ENCODE measurements around the gene RPL10. TPM values are rescaled to one million over a fixed set of nuclear protein-coding genes. Genes with fewer than 3 reads are reported as not detected.

Gene RPL10
- total RNA-seq (2022) (3,490 and 3,785 TPM in 2 replicates), Bru-seq, nascent RNA (percentile 100 among the genes with signal in this experiment), BruChase-seq, experiment 1, labeled RNA remaining after a 6-hour chase (percentile 100 among the genes with signal in this experiment), BruChase-seq, experiment 2, labeled RNA remaining after a 2-hour chase (percentile 100 among the genes with signal in this experiment)
- long read RNA-seq, transcript RPL10-201 (6 exons, 2,278 nt): major isoform, 2,028 of 2,330 reads
- long read RNA-seq, transcript RPL10-207 (7 exons, 657 nt): minor isoform, 10 of 2,330 reads
- long read RNA-seq, transcript RPL10-204 (7 exons, 2,318 nt): minor isoform, 170 of 2,330 reads
- long read RNA-seq, transcript RPL10-211 (5 exons, 802 nt): minor isoform, 5 of 2,330 reads
- long read RNA-seq, partial matches to known transcripts: 79 of 2,330 reads
- long read RNA-seq, other reads (novel, unspliced or antisense): 29 of 2,330 reads

- Mint-ChIP-seq H3K27me3 (ENCODE audit: insufficient read depth, unreplicated experiment) (no peaks in the 10 kb centered on the region), H3K4me1 (ENCODE audit: insufficient read depth, unreplicated experiment) (peaks cover 5% of the 10 kb centered on the region), H3K36me3 (ENCODE audit: insufficient read depth, unreplicated experiment) (peaks cover 50% of the 10 kb centered on the region), H3K9me3 (ENCODE audit: unreplicated experiment) (no peaks in the 10 kb centered on the region), H3K4me3 (ENCODE audit: unreplicated experiment) (peak within 1 kb of the TSS; percentile 92), H3K27ac (ENCODE audit: low read depth, unreplicated experiment) (peak within 1 kb of the TSS; percentile 97)
- no peak for TF ChIP-seq CTCF (IDR thresholded peaks at IDR 0.05; ENCODE audit: unreplicated experiment)
- ChIA-PET CTCF (interaction anchor here (0.7 to 3.3 kb wide), 3 partner anchors 12 to 146 kb away, joined by 3 to 21 read pairs (median 4); partner anchors contain the start of gene FLNA), POLR2A (interaction anchor here (0.6 to 4.7 kb wide), 24 partner anchors 12 to 427 kb away, joined by 3 to 100 read pairs (median 6); partner anchors contain the start of genes ATP6AP1, DNASE1L1, EMD and FAM3A)
- peak; percentile 93 for DNase-seq (ENCODE audit: unreplicated experiment)
- intact Hi-C loops (cut with micrococcal nuclease): loop anchor here (5.0 kb wide), 1 partner anchor 134 kb away; no protein-coding TSS in a partner anchor
- no TSS peak for BruUV-seq (replicated peaks)
Observed at GRCh38 chrX:154397888-154398667, at the start of gene RPL10. TSS of gene RPL10 (plus strand) at chrX:154398377. CDS start at chrX:154398520, 143 bp downstream.

GRCh38 chrX:154348646-154349358 is 49.4 kb upstream of the RPL10 start:
- intact Hi-C loops (cut with micrococcal nuclease): no loop called here
- Mint-ChIP-seq H3K36me3 (ENCODE audit: insufficient read depth, unreplicated experiment) (peaks cover 57% of the 10 kb centered on the region), H3K4me1 (ENCODE audit: insufficient read depth, unreplicated experiment) (no peaks in the 10 kb centered on the region), H3K9me3 (ENCODE audit: unreplicated experiment) (no peaks in the 10 kb centered on the region), H3K27me3 (ENCODE audit: insufficient read depth, unreplicated experiment) (no peaks in the 10 kb centered on the region), H3K27ac (ENCODE audit: low read depth, unreplicated experiment) (no peak overlapping the region), H3K4me3 (ENCODE audit: unreplicated experiment) (no peak overlapping the region)
- no peak for DNase-seq (ENCODE audit: unreplicated experiment)
- no peak for TF ChIP-seq CTCF (IDR thresholded peaks at IDR 0.05; ENCODE audit: unreplicated experiment)
- CTCF ChIA-PET: interaction anchor here (0.6 to 1.1 kb wide), 3 partner anchors 9 to 29 kb away, joined by 3 to 4 read pairs (median 3); no protein-coding TSS in a partner anchor
- BruUV-seq (replicated peaks): TSS peak; percentile 49
- POLR2A ChIA-PET: no interaction called here

- intact Hi-C loops (cut with micrococcal nuclease): no loop called here
- H3K27me3 Mint-ChIP-seq (ENCODE audit: insufficient read depth, unreplicated experiment): no peaks in the 10 kb centered on the region
- H3K36me3 Mint-ChIP-seq (ENCODE audit: insufficient read depth, unreplicated experiment): peaks cover 63% of the 10 kb centered on the region
- H3K27ac Mint-ChIP-seq (ENCODE audit: low read depth, unreplicated experiment): no peak overlapping the region
- no peak overlapping the region for H3K4me3 Mint-ChIP-seq (ENCODE audit: unreplicated experiment)
- no peaks in the 10 kb centered on the region for H3K9me3 Mint-ChIP-seq (ENCODE audit: unreplicated experiment)
- TF ChIP-seq CTCF (IDR thresholded peaks at IDR 0.05; ENCODE audit: unreplicated experiment): no peak
- POLR2A ChIA-PET: no interaction called here
- DNase-seq (ENCODE audit: unreplicated experiment): no peak
- no TSS peak for BruUV-seq (replicated peaks)
- CTCF ChIA-PET: interaction anchor here (0.6 to 1.1 kb wide), 2 partner anchors 24 to 29 kb away, joined by 3 to 4 read pairs; no protein-coding TSS in a partner anchor
- no peaks in the 10 kb centered on the region for H3K4me1 Mint-ChIP-seq (ENCODE audit: insufficient read depth, unreplicated experiment)
Observed at GRCh38 chrX:154349359-154349935, 48.7 kb upstream of the RPL10 start.

Data from MCF 10A (cell line).